DND-41 (cell line): ENCODE data around the gene RAB3C.

ENCODE experiments used
- ATAC-seq: fragments of 200-7000 bp; cut with Tn5 transposase; 3 replicates; pipeline ENCODE4 v1.9.1; 2021; ENCODE audit warnings: low read depth; ENCODE audit not compliant: insufficient read depth
- DNase-seq: peaks from one replicate; pipeline ENCODE4 v3.0.0-alpha.2; 2020
- H2AFZ ChIP-seq: 2 replicates; pipeline ENCODE4 v1.6.0; 2012; ENCODE audit warnings: low read depth, low read length
- H3K27ac ChIP-seq: 2 replicates; pipeline ENCODE4 v1.5.1; 2012; ENCODE audit warnings: low read length, inconsistent platforms
- H3K27me3 ChIP-seq: fragments of 200-600 bp; sonication (generic); 2 replicates; pipeline ENCODE4 v1.6.0; 2012; ENCODE audit warnings: low read length, mild to moderate bottlenecking, inconsistent platforms; ENCODE audit not compliant: insufficient read depth, poor library complexity
- H3K36me3 ChIP-seq: 2 replicates; pipeline ENCODE4 v1.5.1; 2012; ENCODE audit warnings: low read length, inconsistent platforms; ENCODE audit not compliant: insufficient read depth
- H3K4me1 ChIP-seq: 2 replicates; pipeline ENCODE4 v1.5.1; 2012; ENCODE audit warnings: mild to moderate bottlenecking, low read length; ENCODE audit not compliant: insufficient read depth
- H3K4me2 ChIP-seq: 2 replicates; pipeline ENCODE4 v1.6.0; 2012; ENCODE audit warnings: mild to moderate bottlenecking, moderate library complexity, low read length, inconsistent platforms; ENCODE audit not compliant: insufficient read depth
- H3K4me3 ChIP-seq, 2 experiments: fragments of 200-600 bp in 1 of 2; shearing (Covaris generic) in 1 of 2; 2 replicates each; pipeline ENCODE4 v1.5.1; 2012 to 2016; ENCODE audit warnings: inconsistent platforms in 2 of 2, low read length in 2 of 2, mild to moderate bottlenecking in 2 of 2, low read depth in 1 of 2, moderate library complexity in 1 of 2
- H3K79me2 ChIP-seq: 2 replicates; pipeline ENCODE4 v1.6.0; 2012; ENCODE audit warnings: low read length, inconsistent platforms; ENCODE audit not compliant: insufficient read depth
- H3K9ac ChIP-seq: 2 replicates; pipeline ENCODE4 v1.6.0; 2012; ENCODE audit warnings: low read depth, mild to moderate bottlenecking, inconsistent platforms, low read length, moderate library complexity
- H3K9me3 ChIP-seq: 2 replicates; pipeline ENCODE4 v1.5.1; 2012; ENCODE audit warnings: low read length, moderate library complexity, mild to moderate bottlenecking, inconsistent platforms; ENCODE audit not compliant: insufficient read depth, severe bottlenecking
- H4K20me1 ChIP-seq: 2 replicates; pipeline ENCODE4 v1.6.0; 2012; ENCODE audit warnings: low read length; ENCODE audit not compliant: insufficient read depth
- EZH2 ChIP-seq: IDR thresholded peaks from 3 replicates; pipeline ENCODE4 v1.6.1; 2012; ENCODE audit warnings: borderline replicate concordance, low read depth, mild to moderate bottlenecking, moderate library complexity, low read length, inconsistent platforms; ENCODE audit not compliant: severe bottlenecking
- TF ChIP-seq, protein P1 (sequence below): IDR thresholded peaks from 2 replicates; pipeline ENCODE4 v1.5.1; 2012; ENCODE audit warnings: borderline replicate concordance, low read length, moderate library complexity, mild to moderate bottlenecking; ENCODE audit not compliant: poor library complexity, severe bottlenecking; ENCODE audit errors: extremely low read depth

The RAB3C gene

DNA sequence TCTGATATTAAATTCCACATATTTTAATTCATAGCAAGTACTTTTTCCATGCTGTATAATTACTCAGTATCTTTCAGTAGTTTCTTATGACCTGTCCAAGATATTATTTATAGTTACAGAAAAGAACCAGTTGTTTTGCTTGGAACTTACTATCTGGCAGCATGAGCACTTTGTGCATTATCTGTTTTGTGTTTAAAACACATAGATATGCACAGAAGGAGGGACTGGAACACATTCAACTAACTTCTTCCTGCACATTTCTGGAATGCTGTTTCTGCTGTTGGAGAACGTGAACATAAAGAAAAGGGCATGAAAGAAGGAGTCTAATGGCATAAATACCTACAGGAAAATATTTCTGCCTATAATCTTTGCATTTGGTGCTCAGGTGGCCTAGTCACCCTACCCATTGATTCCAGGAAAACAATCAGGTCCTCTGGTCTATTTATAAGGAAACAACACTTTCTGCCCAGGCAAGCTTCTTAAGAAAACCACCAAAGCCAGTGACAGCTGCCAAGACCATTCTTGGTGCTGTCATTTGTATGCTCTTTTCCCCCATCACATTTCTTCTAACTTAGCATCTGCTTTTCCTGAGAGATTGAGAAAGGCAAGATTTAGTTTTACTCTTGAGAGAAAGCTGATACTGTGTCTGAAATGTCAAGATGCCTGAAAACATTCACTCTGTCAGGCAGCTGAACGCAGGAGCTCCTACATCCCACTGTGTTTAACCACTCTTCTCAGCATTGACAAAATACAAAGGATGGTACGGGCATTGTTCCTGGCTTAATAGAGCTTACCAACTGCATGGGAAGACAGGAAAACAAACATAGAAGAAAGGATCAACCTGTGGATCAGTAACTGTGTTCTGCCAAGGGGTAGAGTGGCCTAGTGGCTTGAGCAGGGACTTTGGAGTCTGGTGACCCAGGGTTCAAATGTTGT lies 40.3 kb downstream of the RAB3C start:
- Histone ChIP-seq H2AFZ (no peak overlapping the region), H3K9me3 (no peaks in the 10 kb centered on the region), H4K20me1 (no peaks in the 10 kb centered on the region), H3K4me2 (no peak overlapping the region), H3K79me2 (no peaks in the 10 kb centered on the region), H3K27ac (no peak overlapping the region), H3K36me3 (no peaks in the 10 kb centered on the region), H3K27me3 (no peaks in the 10 kb centered on the region), H3K4me3 (no peak overlapping the region), H3K4me1 (no peaks in the 10 kb centered on the region), H3K9ac (no peak overlapping the region)
- TF ChIP-seq EZH2 = no peak
- TF ChIP-seq, protein P1, sequence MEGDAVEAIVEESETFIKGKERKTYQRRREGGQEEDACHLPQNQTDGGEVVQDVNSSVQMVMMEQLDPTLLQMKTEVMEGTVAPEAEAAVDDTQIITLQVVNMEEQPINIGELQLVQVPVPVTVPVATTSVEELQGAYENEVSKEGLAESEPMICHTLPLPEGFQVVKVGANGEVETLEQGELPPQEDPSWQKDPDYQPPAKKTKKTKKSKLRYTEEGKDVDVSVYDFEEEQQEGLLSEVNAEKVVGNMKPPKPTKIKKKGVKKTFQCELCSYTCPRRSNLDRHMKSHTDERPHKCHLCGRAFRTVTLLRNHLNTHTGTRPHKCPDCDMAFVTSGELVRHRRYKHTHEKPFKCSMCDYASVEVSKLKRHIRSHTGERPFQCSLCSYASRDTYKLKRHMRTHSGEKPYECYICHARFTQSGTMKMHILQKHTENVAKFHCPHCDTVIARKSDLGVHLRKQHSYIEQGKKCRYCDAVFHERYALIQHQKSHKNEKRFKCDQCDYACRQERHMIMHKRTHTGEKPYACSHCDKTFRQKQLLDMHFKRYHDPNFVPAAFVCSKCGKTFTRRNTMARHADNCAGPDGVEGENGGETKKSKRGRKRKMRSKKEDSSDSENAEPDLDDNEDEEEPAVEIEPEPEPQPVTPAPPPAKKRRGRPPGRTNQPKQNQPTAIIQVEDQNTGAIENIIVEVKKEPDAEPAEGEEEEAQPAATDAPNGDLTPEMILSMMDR = no peak
- no peak for DNase-seq
- no peak for ATAC-seq

GRCh38 chr5:58628626-58629025 lies 45.8 kb downstream of the RAB3C start:
- H2AFZ ChIP-seq = no peak overlapping the region
- H3K27ac ChIP-seq = no peak overlapping the region
- H3K79me2 ChIP-seq = no peaks in the 10 kb centered on the region
- H3K4me2 ChIP-seq = no peak overlapping the region
- H3K9ac ChIP-seq = no peak overlapping the region
- DNase-seq = no peak
- H3K4me1 ChIP-seq = no peaks in the 10 kb centered on the region
- H3K9me3 ChIP-seq = no peaks in the 10 kb centered on the region
- TF ChIP-seq, protein P1 = no peak
- no peak for TF ChIP-seq EZH2
- H3K36me3 ChIP-seq = no peaks in the 10 kb centered on the region
- no peaks in the 10 kb centered on the region for H3K27me3 ChIP-seq
- no peak for ATAC-seq
- H3K4me3 ChIP-seq = no peak overlapping the region
- H4K20me1 ChIP-seq = no peaks in the 10 kb centered on the region

DNA sequence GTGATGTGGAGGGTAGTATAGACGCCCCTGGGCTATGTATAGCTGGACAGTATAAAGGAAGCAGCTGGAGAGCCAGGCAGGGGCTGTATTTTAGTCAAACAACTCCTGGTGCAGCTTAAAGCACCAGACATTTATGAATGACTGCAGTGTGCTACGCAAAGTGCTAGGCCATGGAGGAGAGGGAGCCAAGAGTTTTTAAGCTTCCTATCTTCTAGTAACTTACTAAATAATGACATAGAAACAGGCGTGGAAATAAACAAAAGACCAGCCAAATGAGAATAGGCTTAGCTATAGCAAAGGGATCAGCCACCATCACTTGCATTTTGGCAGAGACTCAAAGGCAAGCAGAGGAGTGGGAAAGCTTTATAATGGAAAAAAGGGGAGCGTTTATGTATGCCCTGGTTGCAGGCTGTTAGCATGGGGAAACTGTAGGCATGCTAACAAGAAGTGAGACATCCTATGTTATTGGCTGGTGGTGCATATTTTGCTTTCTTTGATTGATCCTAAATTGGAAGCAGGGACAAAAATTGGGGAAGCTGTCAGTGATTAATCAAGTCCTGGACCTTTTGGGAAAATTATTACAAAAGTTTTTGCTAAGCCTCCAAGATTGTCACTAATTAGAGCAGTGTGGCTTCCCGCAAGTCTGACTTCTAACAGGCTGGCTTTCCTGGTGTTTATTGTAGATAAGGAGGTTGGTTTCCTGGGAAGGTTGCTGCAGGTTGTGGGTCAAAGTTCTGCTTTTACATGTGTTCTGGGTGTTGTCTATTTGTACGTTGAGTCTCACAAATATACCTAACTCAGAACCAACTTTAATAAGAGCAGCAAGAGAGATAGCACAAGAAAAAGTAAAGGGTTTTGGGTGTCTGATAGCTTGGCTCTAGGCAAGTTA lies 46.6 kb downstream of the RAB3C start:
- no peaks in the 10 kb centered on the region for H3K9me3 ChIP-seq
- TF ChIP-seq, protein P1 = no peak
- no peak for TF ChIP-seq EZH2
- H3K9ac ChIP-seq = no peak overlapping the region
- H3K27me3 ChIP-seq = no peaks in the 10 kb centered on the region
- no peaks in the 10 kb centered on the region for H3K79me2 ChIP-seq
- H3K4me2 ChIP-seq = no peak overlapping the region
- no peaks in the 10 kb centered on the region for H3K36me3 ChIP-seq
- no peak overlapping the region for H3K27ac ChIP-seq
- no peaks in the 10 kb centered on the region for H3K4me1 ChIP-seq
- ATAC-seq (no peak), DNase-seq (no peak)
- no peak overlapping the region for H3K4me3 ChIP-seq
- no peaks in the 10 kb centered on the region for H4K20me1 ChIP-seq
- no peak overlapping the region for H2AFZ ChIP-seq
